ENCODE measurements around the gene EML2. TPM values are rescaled to one million over a fixed set of nuclear protein-coding genes. Genes with fewer than 3 reads are reported as not detected.
"Not testable (repeated sequence)": the region's sequence is repeated elsewhere in the genome, so short reads cannot be mapped to it uniquely, and the experiment has no call there.

EML2 gene
- total RNA-seq, 2 experiments from 2014 or later: 80.7 to 87.3 TPM

DNA sequence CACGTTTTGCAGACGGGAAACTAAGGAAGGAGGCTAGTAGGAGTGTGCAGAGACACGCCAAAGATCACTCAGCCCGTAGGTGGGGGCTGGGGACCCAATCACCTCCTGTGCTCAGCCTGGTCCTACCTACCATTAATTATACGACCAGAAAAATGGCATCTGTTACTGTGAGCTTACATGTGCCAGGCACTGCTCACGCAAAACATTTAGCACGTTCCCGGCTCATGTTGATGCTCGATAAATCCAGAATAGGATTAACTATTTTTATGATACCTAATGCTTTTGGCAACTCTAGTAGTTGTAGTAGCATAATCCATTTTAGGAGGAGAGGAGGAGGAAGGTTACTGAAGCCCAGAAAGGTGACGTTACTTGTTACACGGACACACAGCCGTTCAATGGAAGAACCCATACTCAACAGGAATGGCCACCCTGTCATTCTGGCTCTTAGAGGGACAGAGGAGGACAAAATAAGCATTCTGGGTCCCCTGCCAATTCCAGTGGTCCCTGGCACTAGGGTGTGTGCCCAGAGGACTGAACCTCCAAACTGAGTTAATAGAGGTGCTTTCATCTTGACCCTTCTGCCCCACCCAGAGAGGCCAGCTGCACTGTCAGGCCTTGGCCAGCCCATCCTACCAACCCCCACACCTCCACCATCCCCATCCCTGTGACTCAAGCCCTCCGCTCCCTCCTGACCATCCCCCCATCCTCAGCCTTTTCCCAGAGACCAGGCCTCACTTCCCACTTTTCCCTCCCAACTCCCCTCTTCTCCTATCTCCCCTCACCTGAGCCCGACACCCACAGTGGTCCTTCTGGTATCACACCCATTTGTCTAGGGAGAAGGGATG lies 5.0 kb upstream of the EML2 start:
- DNase-seq: no peak
- Mint-ChIP-seq H3K27ac (no peak overlapping the region), H3K4me3 (peak overlapping the region; percentile 32), H3K9me3 (no peaks in the 10 kb centered on the region), H3K4me1 (peaks cover 48% of the 10 kb centered on the region), H3K27me3 (peaks cover 3% of the 10 kb centered on the region), H3K36me3 (ENCODE audit: low read depth) (peaks cover 7% of the 10 kb centered on the region)
- ChIA-PET POLR2A (no interaction called here), CTCF (interaction anchor here (0.7 to 3.6 kb wide), 15 partner anchors 8 to 204 kb away, joined by 3 to 38 read pairs (median 10); partner anchors contain the start of gene GIPR)

DNA sequence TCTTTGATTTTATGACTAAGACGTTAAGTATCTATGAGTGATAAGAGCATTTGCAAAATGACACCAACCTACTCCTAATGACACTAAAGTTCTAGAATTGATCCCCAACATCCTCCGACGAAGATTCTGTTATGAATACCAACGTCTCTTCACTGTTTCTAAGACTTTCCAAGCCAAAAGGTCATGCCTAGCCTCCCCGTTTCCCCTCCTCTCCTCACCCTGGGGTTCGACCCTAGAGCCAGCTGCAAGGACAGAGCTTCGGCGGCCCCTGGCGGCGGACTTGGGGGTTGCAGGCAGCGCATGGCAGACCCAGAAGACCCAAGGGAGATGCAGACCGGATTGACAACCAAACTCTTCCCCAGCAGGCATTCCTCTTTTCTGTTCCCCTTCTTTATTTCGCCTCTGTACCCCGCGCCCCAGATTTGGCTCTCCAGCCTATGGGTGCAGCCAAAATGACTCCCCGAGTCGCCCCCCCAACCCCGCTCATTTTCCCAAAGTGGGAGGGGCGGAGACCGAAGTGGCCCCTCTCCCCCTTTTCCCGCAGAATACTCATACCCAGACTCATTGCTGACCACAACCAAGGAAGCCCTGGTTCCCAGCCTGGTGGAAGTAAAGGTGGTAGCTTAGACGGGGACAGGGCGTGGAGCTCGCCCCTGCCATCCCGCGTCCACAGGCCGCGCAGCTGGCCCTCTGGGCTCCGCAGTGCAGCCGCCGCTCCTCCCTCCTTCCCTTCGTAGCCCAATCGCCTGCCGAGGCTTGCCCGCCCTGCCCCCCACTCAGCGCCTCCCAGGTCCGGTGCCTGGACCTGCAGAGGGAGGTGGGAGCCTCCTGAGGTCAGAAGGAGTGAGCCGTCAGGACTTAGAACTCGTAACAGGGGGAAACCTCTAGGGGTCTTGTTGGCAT lies 4.1 kb upstream of the EML2 start:
- CTCF ChIA-PET: interaction anchor here (0.7 to 3.6 kb wide), 30 partner anchors 9 to 239 kb away, joined by 3 to 38 read pairs (median 8); partner anchors contain the start of genes GIPR, PPM1N, QPCTL and SIX5
- H3K36me3 Mint-ChIP-seq (ENCODE audit: low read depth): peaks cover 9% of the 10 kb centered on the region
- H3K4me3 Mint-ChIP-seq: peak overlapping the region; percentile 23
- H3K27me3 Mint-ChIP-seq: peaks cover 3% of the 10 kb centered on the region
- peaks cover 56% of the 10 kb centered on the region for H3K4me1 Mint-ChIP-seq
- no peaks in the 10 kb centered on the region for H3K9me3 Mint-ChIP-seq
- POLR2A ChIA-PET: interaction anchor here (1.2 kb wide), 1 partner anchor 29 kb away, joined by 4 read pairs; no protein-coding TSS in a partner anchor
- DNase-seq: peak; percentile 90
- peak overlapping the region; percentile 75 for H3K27ac Mint-ChIP-seq

- CTCF ChIA-PET: interaction anchor here (0.5 to 3.6 kb wide), 34 partner anchors 10 to 202 kb away, joined by 3 to 38 read pairs (median 8); partner anchors contain the start of genes GIPR, PPM1N, QPCTL and SIX5
- peaks cover 62% of the 10 kb centered on the region for H3K4me1 Mint-ChIP-seq
- peaks cover 3% of the 10 kb centered on the region for H3K27me3 Mint-ChIP-seq
- peak; percentile 79 for DNase-seq
- POLR2A ChIA-PET: interaction anchor here (0.6 to 1.2 kb wide), 3 partner anchors 27 to 1887 kb away, joined by 3 to 4 read pairs (median 3); partner anchors contain the start of genes OPA3 and SMG9
- H3K9me3 Mint-ChIP-seq: no peaks in the 10 kb centered on the region
- peak overlapping the region; percentile 80 for H3K4me3 Mint-ChIP-seq
- peaks cover 9% of the 10 kb centered on the region for H3K36me3 Mint-ChIP-seq (ENCODE audit: low read depth)
- peak overlapping the region; percentile 96 for H3K27ac Mint-ChIP-seq
Observed at GRCh38 chr19:45641274-45642105, 2.3 kb upstream of the EML2 start.

DNA sequence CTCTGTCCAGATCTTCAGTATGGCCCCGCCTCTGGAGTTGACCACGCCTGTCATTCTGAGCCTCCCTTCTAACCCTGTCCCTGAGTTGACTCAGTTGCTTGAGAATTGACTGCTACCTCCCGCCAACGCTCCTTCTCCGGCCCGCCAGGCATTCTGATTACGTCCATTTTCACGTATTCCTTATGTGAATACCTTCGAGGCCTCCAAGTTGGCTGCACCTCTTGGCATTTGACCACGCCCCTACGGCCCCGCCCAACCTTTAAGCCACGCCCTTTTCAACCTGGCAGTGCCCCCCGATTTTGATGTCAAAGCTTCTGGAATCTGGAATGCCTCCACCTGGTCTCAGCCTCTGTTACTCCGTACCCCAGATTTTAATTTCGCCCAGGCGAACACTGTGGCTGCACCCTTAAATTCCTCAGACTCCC lies 1.7 kb upstream of the EML2 start:
- peaks cover 9% of the 10 kb centered on the region for H3K36me3 Mint-ChIP-seq (ENCODE audit: low read depth)
- peak overlapping the region; percentile 96 for H3K27ac Mint-ChIP-seq
- peaks cover 3% of the 10 kb centered on the region for H3K27me3 Mint-ChIP-seq

DNA sequence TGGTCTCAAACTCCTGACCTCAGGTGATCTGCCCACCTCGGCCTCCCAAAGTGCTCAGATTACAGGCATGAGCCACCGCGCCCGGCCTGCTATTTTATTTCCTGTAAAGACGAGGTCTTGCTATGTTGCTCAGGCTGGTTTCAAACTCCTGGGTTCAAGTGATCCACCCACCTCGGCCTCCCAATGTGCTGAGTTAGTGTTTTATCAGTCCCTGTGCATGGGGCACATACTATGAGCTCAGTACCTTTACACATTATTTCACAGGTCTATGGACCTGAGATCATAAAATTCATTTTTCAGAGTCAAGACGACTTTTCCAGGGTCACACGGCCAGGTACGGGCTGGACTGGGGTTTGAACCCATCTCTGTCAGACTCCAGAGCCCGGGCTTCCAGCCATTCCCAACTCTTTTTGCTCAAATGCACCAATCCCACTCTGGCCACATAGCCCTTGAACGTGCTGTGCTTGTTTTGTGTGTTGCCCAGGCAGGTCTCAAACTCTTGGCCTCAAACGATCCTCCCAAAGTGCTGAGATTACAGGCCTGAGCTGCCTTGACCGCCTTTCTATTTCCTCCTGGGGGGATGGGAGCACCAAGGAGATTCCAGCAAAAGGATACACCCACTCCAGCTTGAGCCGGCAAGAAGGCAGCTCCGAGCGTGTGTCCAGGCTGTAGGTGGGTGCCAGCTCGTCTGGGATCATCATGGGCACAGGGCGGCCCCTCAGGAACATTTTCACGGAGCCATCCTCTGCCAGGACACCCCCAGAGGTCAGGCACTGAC lies 1.1 kb downstream of the EML2 start:
- Mint-ChIP-seq H3K27ac (no peak overlapping the region), H3K4me1 (peaks cover 43% of the 10 kb centered on the region), H3K9me3 (no peaks in the 10 kb centered on the region), H3K36me3 (ENCODE audit: low read depth) (peaks cover 9% of the 10 kb centered on the region), H3K4me3 (peak overlapping the region; percentile 85), H3K27me3 (no peaks in the 10 kb centered on the region)
- CTCF ChIA-PET: interaction anchor here (0.9 to 1.5 kb wide), 6 partner anchors 12 to 199 kb away, joined by 3 to 6 read pairs (median 4); no protein-coding TSS in a partner anchor
- POLR2A ChIA-PET: no interaction called here
- DNase-seq: no peak

More for the DNA sequence above, 1.7 kb upstream of the EML2 start:
- peak; percentile 37 for DNase-seq
- peaks cover 55% of the 10 kb centered on the region for H3K4me1 Mint-ChIP-seq
- no peaks in the 10 kb centered on the region for H3K9me3 Mint-ChIP-seq
- CTCF ChIA-PET: interaction anchor here (1.5 to 3.6 kb wide), 14 partner anchors 9 to 201 kb away, joined by 4 to 38 read pairs (median 13); partner anchors contain the start of genes GIPR, QPCTL and SNRPD2
- H3K4me3 Mint-ChIP-seq: peak overlapping the region; percentile 80
- POLR2A ChIA-PET: interaction anchor here (0.6 to 0.8 kb wide), 2 partner anchors 56 to 1886 kb away, joined by 3 read pairs; partner anchors contain the start of genes OPA3 and SMG9

GRCh38 chr19:45636902-45637301 lies 2.3 kb downstream of the EML2 start:
- no peaks in the 10 kb centered on the region for H3K27me3 Mint-ChIP-seq

DNA sequence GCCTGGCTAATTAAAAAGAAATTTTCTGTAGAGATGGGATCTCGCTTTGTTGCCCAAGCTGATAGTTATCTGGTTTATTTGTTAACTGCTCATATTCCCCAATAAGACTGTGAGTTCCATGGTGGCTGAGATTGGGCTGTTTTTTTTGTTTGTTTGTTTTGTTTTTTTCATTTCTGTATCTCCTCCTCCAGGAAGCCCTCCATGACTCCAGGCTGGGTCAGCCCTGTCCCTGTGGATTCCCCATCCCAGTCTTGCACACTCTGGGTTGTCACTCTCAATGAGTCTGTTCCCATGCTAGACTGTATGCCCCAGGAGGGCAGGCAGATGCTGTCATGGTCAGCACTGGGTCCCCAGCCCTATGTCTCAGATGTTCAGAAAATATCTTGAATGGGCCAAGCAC lies 2.9 kb downstream of the EML2 start:
- POLR2A ChIA-PET: no interaction called here
- Mint-ChIP-seq H3K27ac (no peak overlapping the region), H3K36me3 (ENCODE audit: low read depth) (peaks cover 8% of the 10 kb centered on the region), H3K27me3 (no peaks in the 10 kb centered on the region), H3K4me1 (peaks cover 30% of the 10 kb centered on the region), H3K9me3 (no peaks in the 10 kb centered on the region), H3K4me3 (no peak overlapping the region)
- DNase-seq: no peak
- CTCF ChIA-PET: no interaction called here

More at GRCh38 chr19:45636902-45637301, 2.3 kb downstream of the EML2 start:
- Mint-ChIP-seq H3K4me1 (peaks cover 36% of the 10 kb centered on the region), H3K9me3 (no peaks in the 10 kb centered on the region), H3K27ac (peak overlapping the region; percentile 9), H3K36me3 (ENCODE audit: low read depth) (peaks cover 9% of the 10 kb centered on the region), H3K4me3 (no peak overlapping the region)
- ChIA-PET CTCF (interaction anchor here (1.4 kb wide), 1 partner anchor 56 kb away, joined by 3 read pairs; no protein-coding TSS in a partner anchor), POLR2A (no interaction called here)
- DNase-seq: no peak

GRCh38 chr19:45632468-45633196 lies 6.6 kb downstream of the EML2 start:
- Mint-ChIP-seq H3K27ac (peak overlapping the region; percentile 41), H3K4me3 (no peak overlapping the region), H3K4me1 (peaks cover 6% of the 10 kb centered on the region), H3K36me3 (ENCODE audit: low read depth) (peaks cover 10% of the 10 kb centered on the region), H3K9me3 (no peaks in the 10 kb centered on the region), H3K27me3 (no peaks in the 10 kb centered on the region)
- peak; percentile 36 for DNase-seq
- ChIA-PET POLR2A (no interaction called here), CTCF (interaction anchor here (0.6 to 3.5 kb wide), 2 partner anchors 10 to 15 kb away, joined by 3 to 23 read pairs; no protein-coding TSS in a partner anchor)

- Mint-ChIP-seq H3K4me1 (peaks cover 6% of the 10 kb centered on the region), H3K36me3 (ENCODE audit: low read depth) (peaks cover 23% of the 10 kb centered on the region), H3K9me3 (no peaks in the 10 kb centered on the region), H3K27me3 (no peaks in the 10 kb centered on the region), H3K4me3 (no peak overlapping the region), H3K27ac (no peak overlapping the region)
- ChIA-PET POLR2A (no interaction called here), CTCF (interaction anchor here (0.6 to 3.5 kb wide), 5 partner anchors 12 to 97 kb away, joined by 4 to 23 read pairs (median 4); no protein-coding TSS in a partner anchor)
- DNase-seq: no peak
Observed at GRCh38 chr19:45630463-45630862, 8.7 kb downstream of the EML2 start.

DNA sequence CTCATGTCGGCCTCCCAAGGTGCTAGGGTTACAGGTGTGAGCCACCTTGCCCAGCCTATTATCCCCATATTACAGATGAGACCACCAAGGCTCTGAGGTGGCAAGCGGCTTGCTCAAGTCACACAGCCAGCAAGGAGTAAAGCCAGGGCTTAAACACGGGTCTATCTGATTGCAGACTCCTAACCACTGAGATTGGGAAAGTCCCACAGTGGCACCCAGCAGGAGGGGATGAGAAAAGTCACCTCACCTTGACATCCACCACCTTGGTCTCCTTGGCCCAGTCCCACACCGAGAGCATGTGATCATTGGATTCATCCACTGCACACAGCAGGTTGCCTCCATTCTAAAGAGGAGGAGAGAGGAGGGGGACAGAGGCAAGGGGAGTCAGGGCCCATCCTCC lies 9.5 kb downstream of the EML2 start:
- H3K27me3 Mint-ChIP-seq: no peaks in the 10 kb centered on the region
- H3K4me1 Mint-ChIP-seq: peaks cover 7% of the 10 kb centered on the region
- DNase-seq: no peak
- ChIA-PET CTCF (no interaction called here), POLR2A (no interaction called here)
- H3K36me3 Mint-ChIP-seq (ENCODE audit: low read depth): peaks cover 26% of the 10 kb centered on the region
- H3K4me3 Mint-ChIP-seq: no peak overlapping the region
- H3K27ac Mint-ChIP-seq: no peak overlapping the region
- no peaks in the 10 kb centered on the region for H3K9me3 Mint-ChIP-seq

DNA sequence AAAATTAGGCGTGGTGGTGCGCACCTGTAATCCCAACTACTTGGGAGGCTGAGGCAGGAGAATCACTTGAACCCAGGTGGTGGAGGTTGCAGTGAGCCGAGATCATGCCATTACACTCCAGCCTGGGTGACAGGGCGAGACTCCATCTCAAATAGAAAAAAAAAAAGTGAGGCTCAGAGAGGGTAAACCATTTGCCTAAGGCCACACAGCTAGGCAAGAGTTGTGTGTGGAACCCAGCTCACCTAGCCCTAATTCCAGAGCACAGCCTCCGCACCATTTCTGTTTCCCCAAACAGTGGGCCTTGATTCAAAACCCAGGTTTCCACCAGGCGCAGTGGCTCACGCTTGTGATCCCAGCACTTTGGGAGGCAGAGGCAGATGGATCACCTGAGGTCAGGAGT lies 11.0 kb downstream of the EML2 start:
- H3K9me3 Mint-ChIP-seq, H3K4me3 Mint-ChIP-seq, POLR2A ChIA-PET, H3K4me1 Mint-ChIP-seq, H3K27ac Mint-ChIP-seq, DNase-seq, CTCF ChIA-PET, H3K27me3 Mint-ChIP-seq: not testable (repeated sequence)
- H3K36me3 Mint-ChIP-seq (ENCODE audit: low read depth): peaks cover 39% of the 10 kb centered on the region
